GM18951 (cell line): Measurements from ENCODE around the gene GRM1.

Experiments used
- POLR2A ChIP-seq: IDR thresholded peaks from 4 replicates; pipeline ENCODE4 v1.6.1; 2011; ENCODE audit warnings: mild to moderate bottlenecking; ENCODE audit not compliant: insufficient read length, insufficient read depth; ENCODE audit errors: extremely low read depth
- in situ Hi-C: fragments of 300-500 bp; cut with MboI; formaldehyde crosslinking; loops from one replicate; pipeline ENCODE4 v1.12.0; 2022; ENCODE audit warnings: low sequenced_read_pairs, mixed read lengths, inconsistent platforms; ENCODE audit not compliant: unreplicated experiment

Gene GRM1

DNA sequence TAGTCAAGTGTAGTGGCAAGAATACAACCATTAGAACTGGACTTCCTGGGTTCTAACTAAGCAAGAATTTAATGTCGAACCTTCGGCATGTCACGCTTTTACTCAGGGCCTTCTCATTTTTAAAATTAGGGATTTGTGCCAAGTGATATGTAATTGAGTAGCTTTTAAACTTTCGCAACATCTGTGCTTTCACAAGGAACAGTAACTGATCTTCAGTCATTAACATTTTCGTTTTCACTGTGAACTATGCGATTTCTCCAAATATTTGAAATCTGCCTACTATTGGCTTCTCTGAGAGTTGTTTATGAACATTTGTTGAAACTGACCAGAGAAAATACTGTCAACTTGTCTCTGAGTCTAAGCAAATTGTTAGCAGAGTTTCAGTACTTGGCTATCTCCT is 27.6 kb downstream of the GRM1 start:
- TF ChIP-seq POLR2A = no peak
- in situ Hi-C loops = no loop called here

DNA sequence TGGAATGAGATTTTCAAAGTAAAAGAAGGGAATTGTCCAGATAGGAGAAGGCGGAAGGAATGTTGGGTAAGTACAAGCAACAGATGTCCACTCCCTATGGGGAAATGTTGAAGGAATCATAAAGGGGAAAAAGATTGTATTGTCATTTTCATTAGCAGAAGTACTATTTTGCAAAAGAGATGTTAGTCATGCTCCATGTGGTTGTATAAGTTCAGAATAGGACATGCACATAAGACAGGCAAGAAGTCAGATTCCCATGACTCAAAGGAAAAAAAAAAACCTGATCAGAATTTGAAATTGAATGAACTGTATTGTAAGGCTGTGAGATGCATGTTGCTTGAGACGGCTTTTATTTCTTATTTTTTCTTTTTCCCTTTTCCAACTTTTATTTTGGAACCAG is 36.8 kb downstream of the GRM1 start:
- in situ Hi-C loops = no loop called here
- TF ChIP-seq POLR2A = no peak

DNA sequence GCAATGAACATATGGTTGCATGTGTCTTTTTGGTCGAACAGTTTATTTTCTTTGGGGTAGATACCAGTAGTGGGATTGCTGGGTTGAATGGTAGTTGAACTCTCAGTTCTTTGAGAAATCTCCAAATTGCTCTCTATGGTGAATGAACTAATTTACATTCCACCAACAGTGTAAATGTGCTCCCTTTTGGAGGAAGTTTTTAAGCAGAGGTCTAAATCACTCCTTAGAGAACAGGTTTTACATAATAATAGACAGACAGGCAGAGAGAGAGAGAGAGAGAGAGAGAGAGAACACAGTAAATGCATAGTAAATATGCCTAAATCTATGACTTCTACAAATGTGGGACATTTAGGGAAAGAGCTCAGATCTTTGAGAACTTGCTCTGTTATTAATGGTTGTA is 37.6 kb downstream of the GRM1 start:
- in situ Hi-C loops = no loop called here
- no peak for TF ChIP-seq POLR2A

GRCh38 chr6:146071781-146072180 is 42.9 kb downstream of the GRM1 start:
- in situ Hi-C loops = no loop called here
- TF ChIP-seq POLR2A = no peak

GRCh38 chr6:146077992-146078391 is 49.1 kb downstream of the GRM1 start:
- TF ChIP-seq POLR2A = no peak
- in situ Hi-C loops = no loop called here

- TF ChIP-seq POLR2A = no peak
- in situ Hi-C loops = no loop called here
Observed at GRCh38 chr6:146087386-146087785, 58.5 kb downstream of the GRM1 start.

DNA sequence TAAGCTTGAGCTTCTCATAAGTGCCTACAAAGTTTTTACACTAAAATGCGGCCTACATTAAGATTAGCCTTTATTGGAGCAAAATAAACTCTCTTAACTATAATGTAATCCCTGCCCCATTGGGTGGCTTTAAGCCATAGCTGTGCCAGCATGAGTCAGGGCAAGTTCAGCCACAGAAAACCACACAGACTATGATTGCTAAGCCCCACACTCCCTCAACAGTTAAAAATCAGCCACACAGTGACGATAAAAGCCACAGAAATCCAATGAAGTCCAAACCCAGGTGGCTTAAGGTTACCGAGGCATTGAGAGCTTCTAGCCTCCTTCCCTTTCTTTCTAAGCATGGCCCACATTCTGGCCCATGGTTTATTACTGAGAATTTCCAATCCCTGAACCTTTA is 61.6 kb downstream of the GRM1 start:
- TF ChIP-seq POLR2A = no peak
- in situ Hi-C loops = no loop called here

DNA sequence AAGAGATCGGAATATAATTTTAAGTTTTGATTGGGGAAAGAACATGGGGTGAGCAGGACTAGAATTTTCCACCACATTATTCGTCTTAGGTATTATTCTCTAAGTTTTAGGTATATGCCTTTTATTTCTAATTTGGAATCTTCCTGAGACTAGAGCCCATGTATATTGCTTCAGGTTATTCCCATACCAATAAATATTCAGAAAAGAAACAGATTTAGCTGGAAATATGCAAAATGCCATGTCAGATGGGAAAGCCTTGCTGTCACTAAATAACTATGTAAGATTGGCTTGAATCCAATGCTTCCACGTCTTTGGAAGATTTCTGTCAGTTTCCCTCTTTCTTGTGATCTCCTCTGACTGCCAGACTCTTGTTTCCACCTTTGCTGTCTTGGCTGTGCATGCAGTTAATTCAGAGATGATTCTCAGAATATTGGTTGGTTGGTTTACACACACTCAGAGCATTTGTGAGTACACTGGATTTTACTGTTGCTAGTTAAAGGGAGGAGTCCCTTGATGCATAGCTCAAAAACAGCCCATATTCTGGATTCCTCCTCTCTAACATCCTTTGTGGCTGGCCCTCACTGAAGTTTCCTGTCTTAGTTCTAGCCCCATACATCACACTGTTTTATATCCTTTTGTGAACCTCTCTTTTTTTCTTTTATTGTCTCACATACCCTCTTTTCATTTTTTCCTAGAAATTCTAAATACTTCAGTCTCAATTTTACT is 64.3 kb downstream of the GRM1 start:
- in situ Hi-C loops = no loop called here
- no peak for TF ChIP-seq POLR2A

- TF ChIP-seq POLR2A = no peak
- in situ Hi-C loops = no loop called here
Observed at GRCh38 chr6:146095481-146095880, 66.6 kb downstream of the GRM1 start.

DNA sequence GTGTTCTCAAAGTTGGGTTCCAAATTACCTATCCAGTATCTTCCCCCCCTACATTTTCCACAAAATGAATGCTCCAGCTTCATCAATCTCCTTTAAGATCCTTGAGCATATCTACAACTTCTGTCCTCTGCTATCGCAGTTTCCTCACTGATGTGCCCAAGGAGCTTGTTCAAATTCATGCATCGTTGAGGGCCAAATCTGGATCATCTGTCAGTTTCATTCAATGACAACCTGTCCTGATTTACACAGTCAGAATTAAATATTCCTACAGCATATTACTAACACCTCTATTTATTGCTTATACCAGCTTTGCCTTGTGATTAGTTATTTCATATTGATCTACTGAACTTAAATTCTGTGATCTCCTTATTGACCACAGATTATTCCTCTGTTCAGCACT is 68.7 kb downstream of the GRM1 start:
- in situ Hi-C loops = no loop called here
- no peak for TF ChIP-seq POLR2A

DNA sequence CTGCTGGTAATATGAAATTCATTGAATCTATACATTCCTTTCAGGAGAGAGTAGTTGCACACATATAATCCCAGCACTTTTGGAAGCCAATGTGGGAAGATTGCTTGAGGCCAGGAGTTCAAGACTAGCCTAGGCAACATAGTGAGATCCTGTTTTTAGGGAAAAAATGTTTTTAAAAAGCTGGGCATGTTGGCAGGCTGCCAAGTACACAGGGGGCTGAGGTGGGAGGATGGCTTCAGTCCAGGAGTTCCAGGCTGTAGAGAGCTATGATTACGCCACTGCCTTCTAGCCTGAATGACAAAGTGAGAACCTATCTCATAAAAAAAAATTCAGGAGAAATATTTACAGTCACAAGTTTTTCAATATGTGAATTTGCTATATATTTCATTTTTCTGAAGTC is 71.9 kb downstream of the GRM1 start:
- no peak for TF ChIP-seq POLR2A
- in situ Hi-C loops = no loop called here

- no peak for TF ChIP-seq POLR2A
- in situ Hi-C loops = no loop called here
Observed at GRCh38 chr6:146103416-146104072, 74.7 kb downstream of the GRM1 start.

DNA sequence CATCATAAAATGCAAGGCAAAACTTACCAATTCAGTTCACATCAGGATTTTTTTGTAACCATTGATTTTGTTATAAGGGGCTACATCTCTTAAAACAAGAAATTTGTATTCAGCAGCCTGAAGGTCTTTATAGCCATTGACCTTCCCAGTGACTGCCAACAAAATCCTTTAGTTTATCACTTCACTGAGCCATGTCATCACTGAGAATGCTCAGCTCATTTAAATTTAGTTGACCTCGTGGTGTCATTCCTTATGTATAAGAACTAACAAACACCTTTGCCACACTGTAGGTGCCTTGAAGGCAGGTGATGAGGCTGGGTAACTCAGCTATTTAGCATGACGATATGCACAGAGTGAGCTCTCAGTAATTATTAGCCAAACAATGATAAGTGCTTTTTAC is 77.7 kb downstream of the GRM1 start:
- in situ Hi-C loops = no loop called here
- TF ChIP-seq POLR2A = no peak

DNA sequence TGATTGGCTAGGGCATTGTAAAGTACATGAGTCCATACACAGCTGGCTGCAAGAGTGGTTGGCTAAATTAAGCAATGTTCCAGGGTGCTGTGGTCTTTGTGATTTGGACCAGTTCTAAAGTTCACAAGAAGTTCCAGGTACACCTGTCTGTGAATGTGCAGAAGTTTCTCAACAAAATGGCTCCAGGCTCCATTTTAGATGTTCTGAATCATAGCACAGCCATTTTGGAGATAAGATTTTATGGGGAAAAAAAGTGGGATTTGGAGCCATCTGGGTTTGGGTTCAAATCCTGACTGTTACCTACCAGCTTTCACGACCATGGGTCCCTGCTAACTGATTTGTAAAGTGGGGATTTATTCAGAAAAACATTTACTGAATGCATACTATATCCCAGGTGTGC is 82.1 kb downstream of the GRM1 start:
- TF ChIP-seq POLR2A = no peak
- in situ Hi-C loops = no loop called here
